Right cardiac atrium (tissue), 5 donors: ENCODE results near the gene CDIPT. TPM values are rescaled to one million over a fixed set of nuclear protein-coding genes. Genes with fewer than 3 reads are reported as not detected.
A peak's percentile ranks its signal among the peaks of the same experiment; 100 is the strongest.

Experiments used
- ATAC-seq, 2 donors: fragments of 200-7000 bp; cut with Tn5 transposase; one replicate each; pipeline versions ENCODE4 v1.8.0 to v1.9.1; 2020; ENCODE audit warnings: moderate library complexity in 2 of 2, mild to moderate bottlenecking in 1 of 2
- DNase-seq, 3 donors: peaks; one replicate each; pipeline ENCODE4 v3.0.0-alpha.2; 2020
- H3K27ac ChIP-seq: one replicate; pipeline ENCODE4 v1.5.1; 2013; ENCODE audit warnings: mild to moderate bottlenecking, low read length, control low read depth, moderate library complexity
- H3K27me3 ChIP-seq: one replicate; pipeline ENCODE4 v1.6.1; 2013; ENCODE audit not compliant: control insufficient read depth, insufficient read depth
- H3K4me1 ChIP-seq: one replicate; pipeline ENCODE4 v1.6.1; 2013; ENCODE audit warnings: low read length; ENCODE audit not compliant: control insufficient read depth, insufficient read depth
- H3K4me3 ChIP-seq: one replicate; pipeline ENCODE4 v1.5.1; 2013; ENCODE audit warnings: low read length, control low read depth
- H3K9me3 ChIP-seq: one replicate; pipeline ENCODE4 v1.6.1; 2013; ENCODE audit warnings: low read length; ENCODE audit not compliant: control insufficient read depth
- WGBS: extraction: QIAGEN DNeasy Blood & Tissue Kit; methylation state at CpG from one replicate; pipeline ENCODE4 v1.1.7; 2013; 5-methylcytosine and 5-hydroxymethylcytosine counted together
- intact Hi-C, 4 donors: fragments of 100-400 bp; cut with DNase I; formaldehyde crosslinking; loops; one replicate each; pipeline versions ENCODE4 v1.11.0 to v1.14.0; 2022 to 2023
- polyA plus RNA-seq: library from polyadenylated mRNA; stranded (reverse); fragments of 200-250 nt; gene quantifications from one replicate; pipeline ENCODE4 v1.2.3, GENCODE V29; 2013
- total RNA-seq, 4 donors: library from RNA; stranded (reverse); fragmentation: NEBNext Ultra II Directional; extraction: Animal tissue kit (Norgen Biotek cat#: 25700); gene quantifications; one replicate each; pipeline ENCODE4 v1.2.1, GENCODE V29; 2021
- donor health status: healthy with polysubstance abuse.
- donor health status: DM: no; HTN: yes; CAD: no.
- donor health status: DM: no; HTN: no; CAD: no.
- donor health status: DM: no; HTN: yes; CAD: no; lungs with severe emphysema.
- donor health status: DM: yes; HTN: yes; CAD: no.

CDIPT gene
- total and polyA plus RNA-seq, 5 donors = 86.7 to 109 (median 101) TPM

GRCh38 chr16:29809031-29809747 is 53.8 kb downstream of the CDIPT start:
- H3K27me3 ChIP-seq = no peaks in the 10 kb centered on the region
- ATAC-seq (no peak), DNase-seq (peak; percentile 40 to 74 (median 72))
- no peak overlapping the region for H3K27ac ChIP-seq
- WGBS = 75% methylated on average over 31 of the region's 31 CpGs
- H3K4me1 ChIP-seq = peaks cover 2% of the 10 kb centered on the region
- intact Hi-C loops = no loop called here
- H3K9me3 ChIP-seq = no peaks in the 10 kb centered on the region
- no peak overlapping the region for H3K4me3 ChIP-seq

Other genes with a start within 250 kb of the CDIPT start
- gene SPN, start 200.0 kb downstream of the CDIPT start, total RNA-seq = 1 to 10 TPM; 1.3 to 3.4 (median 2.9) TPM
- 2.6 TPM for gene SPN, start 200.0 kb downstream of the CDIPT start, polyA plus RNA-seq
- gene QPRT, start 184.0 kb downstream of the CDIPT start, total RNA-seq = 10 to 100 TPM; 20.4 to 53.5 (median 39.7) TPM
- gene QPRT, start 184.0 kb downstream of the CDIPT start, polyA plus RNA-seq = 44.3 TPM
- gene C16orf54, start 117.2 kb downstream of the CDIPT start, total RNA-seq = 1 to 10 TPM in 1 of 4 donors, under 1 TPM in 3; 0.62 to 1.1 (median 0.73) TPM
- gene C16orf54, start 117.2 kb downstream of the CDIPT start, polyA plus RNA-seq = 0.23 TPM
- not detected for gene ZG16, start 85.0 kb downstream of the CDIPT start, total RNA-seq
- gene ZG16, start 85.0 kb downstream of the CDIPT start, polyA plus RNA-seq = not detected
- 10 to 100 TPM; 19.0 to 53.8 (median 41.6) TPM for gene KIF22, start 72.5 kb downstream of the CDIPT start, total RNA-seq
- 89.6 TPM for gene KIF22, start 72.5 kb downstream of the CDIPT start, polyA plus RNA-seq
- 100 to 1,000 TPM in 3 of 4 donors, 10 to 100 TPM in 1; 82.3 to 113 (median 104) TPM for gene MAZ, start 56.7 kb downstream of the CDIPT start, total RNA-seq
- 69.3 TPM for gene MAZ, start 56.7 kb downstream of the CDIPT start, polyA plus RNA-seq
- 1 to 10 TPM; 2.5 to 5.0 (median 4.4) TPM for gene PRRT2, start 51.0 kb downstream of the CDIPT start, total RNA-seq
- 4.8 TPM for gene PRRT2, start 51.0 kb downstream of the CDIPT start, polyA plus RNA-seq
- 10 to 100 TPM; 13.7 to 20.3 (median 15.2) TPM for gene PAGR1, start 47.1 kb downstream of the CDIPT start, total RNA-seq
- gene PAGR1, start 47.1 kb downstream of the CDIPT start, polyA plus RNA-seq = 33.8 TPM
- 10 to 100 TPM; 48.2 to 73.9 (median 64.0) TPM for gene MVP, start 42.8 kb downstream of the CDIPT start, total RNA-seq
- 50.6 TPM for gene MVP, start 42.8 kb downstream of the CDIPT start, polyA plus RNA-seq
- 1 to 10 TPM; 1.5 to 3.6 (median 2.1) TPM for gene SEZ6L2, start 36.3 kb upstream of the CDIPT start, total RNA-seq
- gene SEZ6L2, start 36.3 kb upstream of the CDIPT start, polyA plus RNA-seq = 0.36 TPM
- under 1 TPM in 3 of 4 donors, not detected in 1; 0.24 to 0.50 (median 0.28) TPM for gene ASPHD1, start 37.3 kb upstream of the CDIPT start, total RNA-seq
- gene ASPHD1, start 37.3 kb upstream of the CDIPT start, polyA plus RNA-seq = 0.14 TPM
- gene KCTD13, start 63.0 kb upstream of the CDIPT start, total RNA-seq = 10 to 100 TPM in 2 of 4 donors, 1 to 10 TPM in 2; 7.3 to 12.8 (median 9.2) TPM
- 7.1 TPM for gene KCTD13, start 63.0 kb upstream of the CDIPT start, polyA plus RNA-seq
- gene TMEM219, start 98.9 kb upstream of the CDIPT start, total RNA-seq = 10 to 100 TPM; 79.7 to 90.4 (median 82.1) TPM
- 97.4 TPM for gene TMEM219, start 98.9 kb upstream of the CDIPT start, polyA plus RNA-seq
- 10 to 100 TPM; 37.2 to 40.1 (median 39.4) TPM for gene TAOK2, start 110.6 kb upstream of the CDIPT start, total RNA-seq
- gene TAOK2, start 110.6 kb upstream of the CDIPT start, polyA plus RNA-seq = 38.3 TPM
- 10 to 100 TPM; 11.6 to 21.7 (median 17.5) TPM for gene HIRIP3, start 132.4 kb upstream of the CDIPT start, total RNA-seq
- 19.1 TPM for gene HIRIP3, start 132.4 kb upstream of the CDIPT start, polyA plus RNA-seq
- 10 to 100 TPM; 32.7 to 44.6 (median 37.1) TPM for gene INO80E, start 133.0 kb upstream of the CDIPT start, total RNA-seq
- gene INO80E, start 133.0 kb upstream of the CDIPT start, polyA plus RNA-seq = 59.1 TPM
- under 1 TPM; 0.40 to 0.59 (median 0.47) TPM for gene DOC2A, start 147.8 kb upstream of the CDIPT start, total RNA-seq
- 0.77 TPM for gene DOC2A, start 147.8 kb upstream of the CDIPT start, polyA plus RNA-seq
- gene C16orf92, start 160.0 kb upstream of the CDIPT start, total RNA-seq = not detected
- not detected for gene C16orf92, start 160.0 kb upstream of the CDIPT start, polyA plus RNA-seq
- gene TLCD3B, start 168.0 kb upstream of the CDIPT start, total RNA-seq = not detected
- gene TLCD3B, start 168.0 kb upstream of the CDIPT start, polyA plus RNA-seq = not detected
- gene ALDOA, start 202.5 kb upstream of the CDIPT start, total RNA-seq = 1,000 to 10,000 TPM; 2,625 to 3,581 (median 3,363) TPM
- gene ALDOA, start 202.5 kb upstream of the CDIPT start, polyA plus RNA-seq = 3,115 TPM
- gene PPP4C, start 212.8 kb upstream of the CDIPT start, total RNA-seq = 10 to 100 TPM; 31.3 to 40.8 (median 36.0) TPM
- gene PPP4C, start 212.8 kb upstream of the CDIPT start, polyA plus RNA-seq = 51.8 TPM
- gene TBX6, start 228.7 kb upstream of the CDIPT start, total RNA-seq = 1 to 10 TPM in 2 of 4 donors, under 1 TPM in 2; 0.67 to 1.2 (median 1.0) TPM
- gene TBX6, start 228.7 kb upstream of the CDIPT start, polyA plus RNA-seq = 0.93 TPM
- gene YPEL3, start 233.0 kb upstream of the CDIPT start, total RNA-seq = 10 to 100 TPM; 54.4 to 79.2 (median 71.2) TPM
- gene YPEL3, start 233.0 kb upstream of the CDIPT start, polyA plus RNA-seq = 118 TPM